Right lobe of liver (tissue), 4 donors: ENCODE results near the gene SYNE2.

Experiments
- POLR2A ChIP-seq: fragments of 450-650 bp; IDR thresholded peaks from one replicate; pipeline ENCODE4 v1.6.1; 2017; ENCODE audit warnings: antibody characterized with exemption, mild to moderate bottlenecking
- TF ChIP-seq, protein P1 (sequence below), 4 donors: fragments of 200-600 bp in 3 of 4; fragments of 450-650 bp in 1 of 4; IDR thresholded peaks; one replicate each; pipeline versions ENCODE4 v1.5.1 to v1.8.0; 2016 to 2022; ENCODE audit warnings: antibody characterized with exemption in 4 of 4, mild to moderate bottlenecking in 2 of 4
- donor health status: DM: no; HTN: no; CAD: no.
- donor health status: DM: no; HTN: no; CAD: no.
- donor health status: DM: no; HTN: yes; CAD: no.

DNA sequence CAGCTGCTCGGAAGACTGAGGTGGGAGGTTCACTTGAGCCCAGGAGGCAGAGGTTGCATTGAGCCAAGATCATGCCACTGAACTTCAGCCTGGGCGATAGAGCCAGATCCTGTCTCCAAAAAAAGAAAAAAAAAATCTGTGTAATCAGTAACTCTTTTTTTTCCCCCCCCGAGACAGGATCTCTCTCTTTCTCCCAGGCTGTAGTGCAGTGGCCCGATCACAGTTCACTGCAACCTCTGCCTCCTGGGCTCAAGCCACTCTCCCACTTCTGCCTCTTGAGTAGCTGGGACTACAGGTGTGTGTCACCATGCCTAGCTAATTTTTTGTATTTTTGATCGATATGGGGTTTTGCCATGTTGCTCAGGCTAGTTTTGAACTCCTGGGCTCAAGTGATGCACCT is 113.6 kb downstream of the SYNE2 start:
- TF ChIP-seq, protein P1, sequence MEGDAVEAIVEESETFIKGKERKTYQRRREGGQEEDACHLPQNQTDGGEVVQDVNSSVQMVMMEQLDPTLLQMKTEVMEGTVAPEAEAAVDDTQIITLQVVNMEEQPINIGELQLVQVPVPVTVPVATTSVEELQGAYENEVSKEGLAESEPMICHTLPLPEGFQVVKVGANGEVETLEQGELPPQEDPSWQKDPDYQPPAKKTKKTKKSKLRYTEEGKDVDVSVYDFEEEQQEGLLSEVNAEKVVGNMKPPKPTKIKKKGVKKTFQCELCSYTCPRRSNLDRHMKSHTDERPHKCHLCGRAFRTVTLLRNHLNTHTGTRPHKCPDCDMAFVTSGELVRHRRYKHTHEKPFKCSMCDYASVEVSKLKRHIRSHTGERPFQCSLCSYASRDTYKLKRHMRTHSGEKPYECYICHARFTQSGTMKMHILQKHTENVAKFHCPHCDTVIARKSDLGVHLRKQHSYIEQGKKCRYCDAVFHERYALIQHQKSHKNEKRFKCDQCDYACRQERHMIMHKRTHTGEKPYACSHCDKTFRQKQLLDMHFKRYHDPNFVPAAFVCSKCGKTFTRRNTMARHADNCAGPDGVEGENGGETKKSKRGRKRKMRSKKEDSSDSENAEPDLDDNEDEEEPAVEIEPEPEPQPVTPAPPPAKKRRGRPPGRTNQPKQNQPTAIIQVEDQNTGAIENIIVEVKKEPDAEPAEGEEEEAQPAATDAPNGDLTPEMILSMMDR (IDR thresholded peaks at IDR 0.05) = no peak
- TF ChIP-seq POLR2A = no peak
